Ascending aorta (tissue), 2 donors: ENCODE results near the gene MFSD11. TPM values are rescaled to one million over a fixed set of nuclear protein-coding genes. Genes with fewer than 3 reads are reported as not detected.

Source experiments
- DNase-seq, 2 donors: peaks; one replicate each; pipeline ENCODE4 v3.0.0-alpha.2; 2019; ENCODE audit warnings: low spot score in 2 of 2
- H3K27ac ChIP-seq, 2 donors: fragments of 200-600 bp; sonication (generic); one replicate each; pipeline ENCODE4 v1.5.1; 2016 to 2017; ENCODE audit warnings: mild to moderate bottlenecking in 1 of 2
- H3K27me3 ChIP-seq: fragments of 200-600 bp; sonication (generic); one replicate; pipeline ENCODE4 v1.5.1; 2017
- H3K36me3 ChIP-seq, 2 donors: fragments of 200-600 bp; sonication (generic); one replicate each; pipeline ENCODE4 v1.5.1; 2016
- H3K4me1 ChIP-seq, 2 donors: fragments of 200-600 bp; sonication (generic); one replicate each; pipeline ENCODE4 v1.5.1; 2016 to 2017; ENCODE audit warnings: mild to moderate bottlenecking in 1 of 2
- H3K4me3 ChIP-seq, 2 donors: fragments of 200-600 bp; sonication (generic); one replicate each; pipeline ENCODE4 v1.5.1; 2016 to 2017; ENCODE audit warnings: mild to moderate bottlenecking in 1 of 2
- H3K9me3 ChIP-seq, 2 donors: fragments of 200-600 bp; sonication (generic); one replicate each; pipeline ENCODE4 v1.5.1; 2016
- CTCF ChIP-seq, 3 experiments: fragments of 200-600 bp in 2 of 3; fragments of 450-650 bp in 1 of 3; sonication (generic) in 2 of 3; IDR thresholded peaks; one replicate each; pipeline ENCODE4 v1.5.1; 2016 to 2019; ENCODE audit warnings: antibody characterized with exemption in 3 of 3, mild to moderate bottlenecking in 1 of 3, moderate library complexity in 1 of 3
- intact Hi-C: fragments of 100-400 bp; cut with DNase I; formaldehyde crosslinking; loops from one replicate; pipeline ENCODE4 v1.15.1; 2023
- total RNA-seq: library from RNA; depleted of rRNA; stranded (reverse); fragments of >200 nt; gene quantifications from one replicate; pipeline ENCODE4 v1.1.0, GENCODE V29; 2016

Gene MFSD11
- total RNA-seq, 1 donor from 2014 or later = 13.4 TPM

DNA sequence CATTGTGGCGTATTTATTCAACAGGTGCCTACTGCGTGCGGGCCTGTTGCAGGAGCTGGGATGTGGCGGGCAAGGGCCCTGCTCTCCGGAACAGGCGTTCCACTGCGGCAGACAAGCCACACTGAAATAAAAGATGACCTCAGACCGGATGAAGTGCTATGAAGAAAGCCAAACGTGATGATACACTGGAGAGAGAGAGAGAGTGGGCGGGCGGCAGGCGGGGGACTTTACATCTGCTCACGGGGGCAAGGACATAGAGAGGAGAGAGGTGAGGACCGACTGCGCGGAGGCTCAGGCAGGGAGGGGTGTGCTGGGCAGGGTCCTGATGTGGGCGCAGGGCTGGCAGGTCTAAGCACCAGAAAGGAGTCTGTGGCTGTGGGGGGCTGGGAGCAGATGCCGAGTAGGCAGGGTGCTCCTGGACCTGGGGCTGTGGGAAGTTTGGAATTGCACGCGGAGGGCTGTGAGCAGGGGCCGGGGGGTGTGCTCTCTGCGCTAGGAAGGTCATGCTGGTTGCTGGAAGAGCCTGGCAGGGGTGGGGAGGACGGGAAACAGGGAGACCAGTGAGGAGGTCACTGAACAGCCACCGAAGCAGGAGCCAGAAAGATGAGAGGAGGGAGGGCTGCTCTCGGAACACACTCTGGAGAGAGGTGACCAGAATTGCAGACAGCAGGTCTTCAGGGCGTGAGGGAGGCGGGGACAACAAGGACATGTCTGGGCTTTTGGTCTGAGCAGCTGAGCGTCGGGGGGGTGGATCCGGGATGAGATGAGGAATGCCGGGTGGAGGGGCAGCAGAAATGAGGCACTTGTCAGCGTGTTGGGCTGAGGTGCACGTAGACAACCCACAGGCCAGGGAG, 37.1 kb upstream of the MFSD11 start:
- H3K36me3 ChIP-seq = no peaks in the 10 kb centered on the region
- no peaks in the 10 kb centered on the region for H3K27me3 ChIP-seq
- DNase-seq = peak in 1 of 2 donors; percentile 90
- intact Hi-C loops = loop anchor here (1.0 kb wide), 1 partner anchor 8 kb away; no protein-coding TSS in a partner anchor
- no peak for TF ChIP-seq CTCF (IDR thresholded peaks at IDR 0.05)
- H3K4me1 ChIP-seq = peaks cover 21 to 60% of the 10 kb centered on the region in 2 donors
- no peaks in the 10 kb centered on the region for H3K9me3 ChIP-seq
- H3K4me3 ChIP-seq = peak overlapping the region; percentile 34 to 59
- peak overlapping the region; percentile 90 to 93 for H3K27ac ChIP-seq

DNA sequence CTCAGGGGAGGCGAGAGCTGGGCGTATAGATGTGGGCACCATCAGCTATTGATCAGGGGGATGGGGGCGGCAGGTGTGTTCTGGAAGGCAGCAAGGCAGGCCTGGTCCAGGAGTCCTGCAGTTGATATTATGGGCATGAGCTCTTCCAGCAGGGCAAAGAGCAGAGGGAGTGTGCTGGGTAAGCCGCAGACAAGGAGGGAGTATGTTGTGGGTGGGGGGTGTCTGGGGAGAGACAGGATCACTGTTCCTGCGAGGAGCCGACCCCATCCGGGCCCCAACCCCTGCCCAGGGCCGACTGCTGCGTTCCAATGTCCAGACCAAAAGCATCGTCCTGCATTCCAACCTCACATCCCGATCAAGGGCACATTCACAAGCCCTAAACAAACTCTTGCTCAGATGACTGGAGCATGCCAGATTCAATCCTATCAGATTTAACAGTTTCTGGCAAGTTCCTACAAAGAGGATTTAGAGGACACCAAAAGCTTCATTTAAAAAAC, 36.4 kb upstream of the MFSD11 start:
- Histone ChIP-seq H3K4me1 (peaks cover 20 to 53% of the 10 kb centered on the region in 2 donors), H3K27ac (peak overlapping the region; percentile 90 to 93)
- no peak for DNase-seq

GRCh38 chr17:76702076-76702475, 35.8 kb upstream of the MFSD11 start:
- Histone ChIP-seq H3K9me3 (no peaks in the 10 kb centered on the region), H3K27me3 (no peaks in the 10 kb centered on the region), H3K4me3 (no peak overlapping the region), H3K27ac (peak overlapping the region; percentile 90 to 93), H3K36me3 (no peaks in the 10 kb centered on the region), H3K4me1 (peaks cover 17 to 52% of the 10 kb centered on the region in 2 donors)
- TF ChIP-seq CTCF (IDR thresholded peaks at IDR 0.05) = no peak
- DNase-seq = no peak
- intact Hi-C loops = no loop called here

More for the DNA sequence above, 36.4 kb upstream of the MFSD11 start:
- intact Hi-C loops = no loop called here
- peak overlapping the region in 1 of 2 donors; percentile 59 for H3K4me3 ChIP-seq
- no peaks in the 10 kb centered on the region for H3K36me3 ChIP-seq
- TF ChIP-seq CTCF (IDR thresholded peaks at IDR 0.05) = no peak
- no peaks in the 10 kb centered on the region for H3K27me3 ChIP-seq
- H3K9me3 ChIP-seq = no peaks in the 10 kb centered on the region

DNA sequence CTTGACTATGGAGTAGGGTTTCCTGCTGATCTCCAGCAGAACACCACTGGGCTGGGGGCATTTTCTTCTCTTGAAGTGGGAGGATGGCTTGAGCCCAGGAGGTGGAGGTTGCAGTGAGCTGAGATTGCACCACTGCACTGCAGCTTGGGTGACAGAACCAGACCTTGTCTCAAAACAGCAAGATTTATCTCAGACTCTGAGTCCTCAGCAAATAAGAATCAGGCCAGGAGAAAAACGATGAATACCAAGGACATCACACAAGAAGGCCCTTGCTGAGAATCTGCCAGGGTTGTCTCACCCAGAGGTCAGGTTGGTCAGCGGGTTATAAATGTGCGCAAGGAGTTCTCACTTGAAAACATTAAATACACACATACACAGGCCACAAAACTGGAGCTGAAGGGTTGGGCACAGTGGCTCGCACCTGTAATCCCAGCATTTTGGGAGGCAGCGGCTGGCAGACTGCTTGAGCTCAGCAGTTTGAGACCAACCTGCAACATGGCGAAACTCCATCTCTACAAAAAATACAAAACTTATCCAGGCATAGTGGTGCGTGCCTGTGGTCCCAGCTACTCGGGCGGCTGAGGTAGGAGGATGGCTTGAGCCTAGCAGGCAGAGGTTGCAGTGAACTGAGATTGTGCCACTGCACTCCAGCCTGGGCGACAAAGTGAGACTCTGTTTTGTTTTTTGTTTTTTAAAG, 34.8 kb upstream of the MFSD11 start:
- Histone ChIP-seq H3K4me3 (no peak overlapping the region), H3K27me3 (no peaks in the 10 kb centered on the region), H3K4me1 (peaks cover 15 to 50% of the 10 kb centered on the region in 2 donors), H3K36me3 (no peaks in the 10 kb centered on the region), H3K27ac (peak overlapping the region; percentile 90 to 93), H3K9me3 (no peaks in the 10 kb centered on the region)
- no peak for DNase-seq
- intact Hi-C loops = no loop called here
- no peak for TF ChIP-seq CTCF (IDR thresholded peaks at IDR 0.05)

DNA sequence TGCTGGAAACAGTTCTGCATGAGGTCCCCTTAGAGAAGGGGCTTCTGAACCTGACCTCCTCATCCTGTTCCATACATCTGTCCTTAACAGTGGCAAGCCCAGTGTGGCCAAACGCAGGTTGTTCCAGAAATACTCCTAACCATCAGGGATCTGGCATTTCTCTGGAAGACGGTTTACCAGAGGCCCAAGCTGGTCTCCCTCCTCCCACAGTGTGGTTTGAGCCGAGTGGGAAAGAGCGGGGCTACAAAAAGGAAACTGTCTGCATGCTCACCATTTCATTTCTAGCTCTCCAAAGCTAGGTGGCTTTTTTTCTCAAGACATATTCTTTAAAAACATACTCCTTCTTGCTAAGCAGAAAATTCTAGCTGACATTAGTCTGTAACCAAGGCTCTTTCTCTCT, 33.1 kb upstream of the MFSD11 start:
- Histone ChIP-seq H3K36me3 (no peaks in the 10 kb centered on the region), H3K4me3 (no peak overlapping the region), H3K27ac (peak overlapping the region; percentile 40 to 53), H3K9me3 (no peaks in the 10 kb centered on the region), H3K27me3 (no peaks in the 10 kb centered on the region), H3K4me1 (peaks cover 9 to 42% of the 10 kb centered on the region in 2 donors)
- TF ChIP-seq CTCF (IDR thresholded peaks at IDR 0.05) = no peak
- DNase-seq = no peak
- intact Hi-C loops = no loop called here
